ENCODE data around the gene TRIM77.
"Not testable (repeated sequence)": the region's sequence is repeated elsewhere in the genome, so short reads cannot be mapped to it uniquely, and the experiment has no call there.

The TRIM77 gene

GRCh38 chr11:89709999-89710398 lies at the start of gene TRIM77:
Gene TRIM77, plus strand, starts transcription at chr11:89710299. Its CDS starts 0 bp downstream, at chr11:89710299.
- DNase-seq, result not testable (repeated sequence)

GRCh38 chr11:89667001-89667400 lies 43.1 kb upstream of the TRIM77 start:
- DNase-seq, result no peak

GRCh38 chr11:89668158-89668557 lies 41.9 kb upstream of the TRIM77 start:
- DNase-seq, result not testable (repeated sequence)

- not testable (repeated sequence) for DNase-seq
Observed at GRCh38 chr11:89669586-89669985, 40.5 kb upstream of the TRIM77 start.

- not testable (repeated sequence) for DNase-seq
Observed at GRCh38 chr11:89669993-89670669, 40.0 kb upstream of the TRIM77 start.

- not testable (repeated sequence) for DNase-seq
Observed at GRCh38 chr11:89672547-89672946, 37.6 kb upstream of the TRIM77 start.

GRCh38 chr11:89673380-89673779 lies 36.7 kb upstream of the TRIM77 start:
- DNase-seq, result not testable (repeated sequence)

- not testable (repeated sequence) for DNase-seq
Observed at GRCh38 chr11:89675383-89675782, 34.7 kb upstream of the TRIM77 start.

- not testable (repeated sequence) for DNase-seq
Observed at GRCh38 chr11:89675948-89676347, 34.2 kb upstream of the TRIM77 start.

GRCh38 chr11:89707080-89707479 lies 3.0 kb upstream of the TRIM77 start:
- DNase-seq, result not testable (repeated sequence)

GRCh38 chr11:89724866-89725498 lies 14.9 kb downstream of the TRIM77 start:
- not testable (repeated sequence) for DNase-seq

- not testable (repeated sequence) for DNase-seq
Observed at GRCh38 chr11:89730215-89730614, 20.1 kb downstream of the TRIM77 start.

GRCh38 chr11:89736566-89736965 lies 26.5 kb downstream of the TRIM77 start:
- DNase-seq, result no peak

GRCh38 chr11:89737116-89737515 lies 27.0 kb downstream of the TRIM77 start:
- DNase-seq, result no peak

- DNase-seq, result not testable (repeated sequence)
Observed at GRCh38 chr11:89741406-89741805, 31.3 kb downstream of the TRIM77 start.

- not testable (repeated sequence) for DNase-seq
Observed at GRCh38 chr11:89744158-89744557, 34.1 kb downstream of the TRIM77 start.

- DNase-seq, result not testable (repeated sequence)
Observed at GRCh38 chr11:89750822-89751221, 40.7 kb downstream of the TRIM77 start.

Data from NCI-H1694 treated with DMSO at 0.1 percent for 48 hours (cell line).